Subcutaneous adipose tissue (tissue), 4 donors: ENCODE results near the gene PVR. TPM values are rescaled to one million over a fixed set of nuclear protein-coding genes. Genes with fewer than 3 reads are reported as not detected.

ENCODE experiments used
- CTCF ChIP-seq: fragments of 450-650 bp; IDR thresholded peaks from one replicate; pipeline ENCODE4 v1.5.1; 2016; ENCODE audit warnings: low read depth, mild to moderate bottlenecking, control low read depth, antibody characterized with exemption, moderate library complexity
- total RNA-seq, 4 donors: library from RNA; depleted of rRNA; stranded (reverse); fragments of >200 nt; gene quantifications; one replicate each; pipeline ENCODE4 v1.1.0, GENCODE V29; 2016

The PVR gene
- total RNA-seq, 4 donors from 2014 or later = 9.5 to 15.0 (median 10.4) TPM

DNA sequence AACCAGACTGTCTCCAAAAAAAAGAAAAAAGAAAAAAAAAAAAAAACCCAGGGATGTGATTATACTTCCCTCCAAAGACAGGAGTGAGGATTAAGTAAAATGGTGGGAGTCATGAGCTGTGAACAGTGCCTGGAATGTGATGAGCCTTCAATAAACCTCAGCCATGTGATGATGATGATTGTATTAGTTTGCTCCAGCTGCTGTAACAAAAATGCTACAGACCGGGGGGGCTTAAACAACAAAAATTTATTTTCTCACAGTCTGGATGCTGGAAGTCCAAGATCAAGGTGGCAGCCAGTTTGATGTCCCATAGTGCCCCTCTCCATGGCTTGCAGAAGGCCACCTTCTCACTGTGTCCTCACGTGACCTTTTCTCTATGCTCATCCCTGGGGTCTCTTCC, 8.9 kb upstream of the PVR start:
- no peak for TF ChIP-seq CTCF

- no peak for TF ChIP-seq CTCF
Observed at GRCh38 chr19:44635581-44636438, 7.9 kb upstream of the PVR start.

GRCh38 chr19:44636439-44637389, 7.0 kb upstream of the PVR start:
- TF ChIP-seq CTCF = no peak

GRCh38 chr19:44637390-44637764, 6.3 kb upstream of the PVR start:
- TF ChIP-seq CTCF = no peak

DNA sequence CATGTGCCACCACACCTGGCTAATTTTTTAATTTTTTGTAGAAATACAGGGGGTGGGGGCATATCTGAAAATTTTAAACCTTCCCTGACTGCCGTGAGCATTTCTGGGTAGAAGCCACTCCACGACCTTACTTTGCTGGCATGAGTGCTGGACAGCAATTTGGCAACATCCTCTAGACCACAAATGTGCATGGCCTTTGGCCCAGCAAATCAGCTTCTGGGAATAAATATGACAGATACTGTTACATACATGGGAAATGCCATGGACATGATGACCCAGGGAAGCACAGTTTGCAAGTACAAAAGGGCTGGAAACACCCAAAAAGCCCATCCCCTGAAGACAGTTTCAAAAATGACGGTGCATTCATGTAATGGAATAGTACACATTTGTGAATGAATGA, 3.2 kb upstream of the PVR start:
- TF ChIP-seq CTCF = no peak

DNA sequence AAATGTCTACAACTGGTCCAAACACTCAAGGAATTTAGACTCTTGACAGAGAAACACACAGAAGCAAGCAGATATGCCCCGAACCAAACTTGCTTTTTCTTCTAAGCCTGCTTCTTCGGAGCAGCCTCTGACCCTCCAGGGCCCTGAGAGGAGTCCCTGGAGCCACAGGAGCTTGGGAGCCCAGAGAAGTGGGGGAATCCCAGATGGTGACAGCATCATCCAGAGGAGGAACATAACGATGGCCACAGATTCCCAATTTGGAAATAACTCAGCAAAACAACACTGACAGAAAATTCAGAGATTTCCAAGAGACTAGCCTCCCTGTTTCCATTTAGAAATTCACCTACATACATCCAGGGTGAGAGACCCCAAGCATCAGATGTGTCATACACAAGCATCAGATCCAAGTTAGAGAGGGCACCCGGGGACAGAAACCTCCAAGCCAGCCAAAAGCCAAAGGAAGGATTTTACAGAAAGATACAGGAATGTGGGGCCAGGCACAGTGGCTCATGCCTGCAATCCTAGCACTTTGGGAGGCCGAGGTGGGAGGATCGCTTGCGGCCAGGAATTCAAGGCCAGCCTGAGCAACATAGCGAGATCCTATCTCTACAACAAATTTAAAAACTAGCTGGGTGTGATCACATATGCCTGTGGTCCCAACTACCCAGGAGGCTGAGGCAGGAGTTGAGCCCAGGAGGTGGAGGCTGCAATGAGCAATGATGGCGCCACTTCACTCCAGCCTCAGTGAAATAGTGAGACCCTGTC, 2.0 kb upstream of the PVR start:
- no peak for TF ChIP-seq CTCF
